Gastroesophageal sphincter (tissue), 3 donors: ENCODE measurements around the gene LIN52.

Source experiments
- CTCF ChIP-seq, 4 experiments: fragments of 200-600 bp in 2 of 4; fragments of 450-650 bp in 2 of 4; sonication (generic) in 1 of 4; IDR thresholded peaks; one replicate each; pipeline ENCODE4 v1.5.1; 2017 to 2019; ENCODE audit warnings: antibody characterized with exemption in 4 of 4, mild to moderate bottlenecking in 2 of 4, moderate library complexity in 2 of 4
- EP300 ChIP-seq: sonication (generic); formaldehyde crosslinking; IDR thresholded peaks from one replicate; pipeline ENCODE4 v1.6.1; 2017; ENCODE audit warnings: antibody characterized with exemption, mild to moderate bottlenecking
- POLR2AphosphoS5 ChIP-seq: sonication (generic); formaldehyde crosslinking; IDR thresholded peaks from one replicate; pipeline ENCODE4 v1.6.1; 2017; ENCODE audit warnings: antibody characterized with exemption

DNA sequence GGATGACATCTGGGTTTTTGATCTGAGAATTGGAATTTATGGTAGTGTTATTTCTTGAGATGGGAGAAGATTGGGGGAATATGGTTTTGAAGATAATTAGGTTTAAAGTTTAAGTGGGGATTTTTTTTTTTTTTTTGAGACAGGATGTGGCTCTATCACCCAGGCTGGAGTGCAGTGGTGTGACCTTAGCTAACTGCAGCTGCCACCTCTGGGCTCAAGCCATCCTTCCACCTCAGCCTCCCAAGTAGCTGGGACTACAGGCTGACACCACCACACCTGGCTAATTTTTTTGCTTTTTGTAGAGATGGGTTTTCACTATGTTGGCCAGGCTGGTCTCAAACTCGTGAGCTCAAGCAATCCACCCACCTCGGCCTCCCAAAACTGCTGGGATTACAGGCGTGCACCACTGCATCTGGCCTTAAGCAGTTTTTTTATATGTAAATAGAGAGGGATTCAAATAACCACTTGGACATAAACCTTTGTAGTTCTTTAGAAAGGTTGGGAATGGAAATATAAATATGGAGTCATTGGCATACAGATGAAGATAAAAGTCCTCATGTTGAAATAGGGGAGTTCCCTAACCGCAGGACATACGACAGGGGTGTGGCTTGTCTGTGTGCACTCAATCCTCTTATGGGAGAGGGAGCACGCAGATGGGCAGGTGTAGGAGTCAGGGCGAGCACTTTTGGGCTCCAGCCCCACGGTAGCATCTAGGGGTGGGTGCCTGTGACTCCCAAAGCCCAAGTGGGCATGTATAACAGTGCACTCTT is 4.7 kb downstream of the LIN52 start:
- no peak for TF ChIP-seq EP300
- no peak for TF ChIP-seq CTCF (IDR thresholded peaks at IDR 0.05)
- no peak for TF ChIP-seq POLR2AphosphoS5
